ENCODE data around the gene ZNF609. TPM values are rescaled to one million over a fixed set of nuclear protein-coding genes. Genes with fewer than 3 reads are reported as not detected.
A peak's percentile ranks its signal among the peaks of the same experiment; 100 is the strongest.

ZNF609 gene
- total and polyA plus RNA-seq, 2 of the 13 experiments (the other 11 are each of a cell fraction or from before 2014, with no cell fraction given) = 8.9 to 9.9 TPM

DNA sequence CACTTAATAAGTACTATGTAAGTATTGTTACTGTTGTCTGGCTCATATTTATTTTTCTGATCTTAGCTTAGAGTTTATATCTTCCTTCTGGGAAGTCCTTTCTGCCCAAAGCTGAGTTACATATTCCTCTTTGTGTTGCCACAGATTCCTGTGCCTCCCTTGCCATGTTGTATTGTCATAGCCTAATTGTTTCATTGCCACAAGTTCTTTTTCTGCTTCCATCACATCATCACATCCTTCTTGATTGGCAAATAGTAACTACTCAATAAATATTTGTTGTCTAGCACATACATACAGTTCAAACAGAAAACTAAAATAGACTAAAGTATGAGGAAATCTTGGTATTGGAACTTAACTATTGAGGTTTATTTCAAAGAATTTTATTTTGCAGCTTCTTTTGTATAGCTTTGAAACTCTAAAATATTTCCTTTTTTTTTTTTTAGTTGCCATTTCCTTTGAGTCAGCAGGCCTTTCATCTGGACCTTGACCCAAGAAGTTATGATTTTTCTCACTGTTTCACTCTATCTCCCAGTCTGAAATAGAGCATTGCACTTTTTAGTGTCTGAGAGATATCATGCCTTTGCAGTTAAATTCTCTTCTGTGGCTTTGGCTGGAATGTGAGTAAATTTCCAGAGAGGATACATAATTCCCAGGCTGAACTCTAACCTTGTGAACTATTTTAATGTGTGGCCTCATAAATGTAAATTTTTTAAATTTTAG lies 98.2 kb downstream of the ZNF609 start:
- H4K20me1 ChIP-seq (ENCODE audit: insufficient read depth, low read length) = no peaks in the 10 kb centered on the region
- ATAC-seq (no peak), DNase-seq (ENCODE audit: low spot score) (no peak), FAIRE-seq (no peak)
- ChIA-PET CTCF (ENCODE audit: low intra/inter-chr PET ratio, low total read pairs) (no interaction called here), POLR2A (no interaction called here)
- TF ChIP-seq HMG20A (CRISPR knock-in tag; IDR thresholded peaks at IDR 0.05; ENCODE audit: borderline replicate concordance) (peak; percentile 12; the same call in 1 of the 2 replicates), ELF3 (CRISPR knock-in tag; IDR thresholded peaks at IDR 0.05) (no peak), GPN1 (CRISPR knock-in tag; IDR thresholded peaks at IDR 0.05; ENCODE audit: borderline replicate concordance) (no peak)
- TF ChIP-seq, protein P1, sequence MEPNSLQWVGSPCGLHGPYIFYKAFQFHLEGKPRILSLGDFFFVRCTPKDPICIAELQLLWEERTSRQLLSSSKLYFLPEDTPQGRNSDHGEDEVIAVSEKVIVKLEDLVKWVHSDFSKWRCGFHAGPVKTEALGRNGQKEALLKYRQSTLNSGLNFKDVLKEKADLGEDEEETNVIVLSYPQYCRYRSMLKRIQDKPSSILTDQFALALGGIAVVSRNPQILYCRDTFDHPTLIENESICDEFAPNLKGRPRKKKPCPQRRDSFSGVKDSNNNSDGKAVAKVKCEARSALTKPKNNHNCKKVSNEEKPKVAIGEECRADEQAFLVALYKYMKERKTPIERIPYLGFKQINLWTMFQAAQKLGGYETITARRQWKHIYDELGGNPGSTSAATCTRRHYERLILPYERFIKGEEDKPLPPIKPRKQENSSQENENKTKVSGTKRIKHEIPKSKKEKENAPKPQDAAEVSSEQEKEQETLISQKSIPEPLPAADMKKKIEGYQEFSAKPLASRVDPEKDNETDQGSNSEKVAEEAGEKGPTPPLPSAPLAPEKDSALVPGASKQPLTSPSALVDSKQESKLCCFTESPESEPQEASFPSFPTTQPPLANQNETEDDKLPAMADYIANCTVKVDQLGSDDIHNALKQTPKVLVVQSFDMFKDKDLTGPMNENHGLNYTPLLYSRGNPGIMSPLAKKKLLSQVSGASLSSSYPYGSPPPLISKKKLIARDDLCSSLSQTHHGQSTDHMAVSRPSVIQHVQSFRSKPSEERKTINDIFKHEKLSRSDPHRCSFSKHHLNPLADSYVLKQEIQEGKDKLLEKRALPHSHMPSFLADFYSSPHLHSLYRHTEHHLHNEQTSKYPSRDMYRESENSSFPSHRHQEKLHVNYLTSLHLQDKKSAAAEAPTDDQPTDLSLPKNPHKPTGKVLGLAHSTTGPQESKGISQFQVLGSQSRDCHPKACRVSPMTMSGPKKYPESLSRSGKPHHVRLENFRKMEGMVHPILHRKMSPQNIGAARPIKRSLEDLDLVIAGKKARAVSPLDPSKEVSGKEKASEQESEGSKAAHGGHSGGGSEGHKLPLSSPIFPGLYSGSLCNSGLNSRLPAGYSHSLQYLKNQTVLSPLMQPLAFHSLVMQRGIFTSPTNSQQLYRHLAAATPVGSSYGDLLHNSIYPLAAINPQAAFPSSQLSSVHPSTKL (CRISPR knock-in tag; IDR thresholded peaks at IDR 0.05) = 0 out of 2 replicates have a peak, but pooled peaks have one; percentile 15
- intact Hi-C loops (cut with micrococcal nuclease; ENCODE audit: unreplicated experiment) (no loop called here), in situ Hi-C loops (cut with HindIII; ENCODE audit: extremely low pct_ligation_motif_present, low pct_unique_long_range_greater_than_20kb) (no loop called here)
- H3K27me3 ChIP-seq (ENCODE audit: control insufficient read depth in 1 of 2, insufficient read depth in 2 of 2, low read length in 2 of 2) = no peaks in the 10 kb centered on the region
- H3K79me2 ChIP-seq (ENCODE audit: insufficient read depth, low read length) = peaks cover 39% of the 10 kb centered on the region
- H2AFZ ChIP-seq (ENCODE audit: low read length) = no peak overlapping the region
- peaks cover 18% of the 10 kb centered on the region for H3K4me1 ChIP-seq (ENCODE audit: insufficient read depth, low read length)
- no peak overlapping the region for H3K27ac ChIP-seq (ENCODE audit: extremely low read length, insufficient read depth, low read length)
- BruUV-seq (replicated peaks) = no TSS peak
- no peaks in the 10 kb centered on the region for H3K9me3 ChIP-seq (ENCODE audit: low read length)
- H3K9ac ChIP-seq (ENCODE audit: insufficient read depth, low read depth, low read length) = no peak overlapping the region
- no peak overlapping the region for H3K4me3 ChIP-seq (replicated peaks in 1 of 3; ENCODE audit: insufficient read depth in 1 of 3, low read depth in 2 of 3, low read length in 3 of 3)
- no peak overlapping the region for H3K4me2 ChIP-seq (ENCODE audit: low read depth, low read length)
- 0 out of 5 replicates have a peak, but pooled peaks cover 0 to 3% of the 10 kb centered on the region in 2 experiments for H3K36me3 ChIP-seq (replicated peaks in 1 of 2; ENCODE audit: control insufficient read depth in 1 of 2, insufficient read depth in 2 of 2, low read length in 2 of 2)
